Measurements from ENCODE around the gene HNRNPC.
"Not testable (repeated sequence)": the region's sequence is repeated elsewhere in the genome, so short reads cannot be mapped to it uniquely, and the experiment has no call there.

HNRNPC gene

GRCh38 chr14:21185491-21185890 is 83.8 kb downstream of the HNRNPC start:
- no peak for DNase-seq

DNA sequence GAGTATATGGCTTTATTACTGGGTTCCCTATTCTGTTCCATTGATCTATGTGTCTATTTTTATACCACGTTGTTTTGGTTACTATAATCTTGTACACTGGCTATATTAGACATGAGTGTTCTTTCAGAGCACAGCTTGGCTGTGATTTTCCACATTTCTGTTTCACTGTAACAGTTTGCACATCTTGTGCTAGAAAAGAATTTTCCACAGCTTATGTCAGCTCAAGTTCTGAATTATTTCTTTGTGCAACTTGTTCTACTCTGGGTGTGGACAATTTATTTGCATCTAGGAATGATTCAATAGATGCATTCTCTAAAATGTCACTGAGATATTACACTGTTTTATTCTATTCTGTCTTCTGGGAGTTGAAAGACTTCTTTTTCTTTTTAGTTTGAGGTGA is 85.0 kb downstream of the HNRNPC start:
- no peak for DNase-seq

DNA sequence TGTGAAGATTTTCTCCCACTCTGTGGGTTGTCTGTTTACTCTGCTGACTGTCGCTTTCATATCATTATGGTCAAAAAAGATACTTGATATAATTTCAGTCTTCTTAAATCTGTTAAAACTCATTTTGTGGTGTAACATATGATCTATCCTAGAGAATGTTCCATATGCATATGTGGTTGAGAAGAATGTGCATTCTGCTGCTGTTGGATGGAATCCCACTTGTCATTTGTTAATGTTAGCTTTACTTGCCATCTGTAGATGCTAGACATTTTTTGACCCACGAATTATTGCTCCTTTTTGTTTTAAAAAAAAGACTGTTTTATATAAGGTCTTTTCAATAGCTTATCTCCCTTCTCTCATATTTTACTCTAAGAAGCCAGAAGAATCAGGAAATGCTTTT is 87.1 kb downstream of the HNRNPC start:
- DNase-seq: no peak

- no peak for DNase-seq
Observed at GRCh38 chr14:21171128-21171527, 98.1 kb downstream of the HNRNPC start.

- DNase-seq: no peak
Observed at GRCh38 chr14:21169573-21169972, 99.7 kb downstream of the HNRNPC start.

GRCh38 chr14:21168055-21168454 is 101.2 kb downstream of the HNRNPC start:
- no peak for DNase-seq

DNA sequence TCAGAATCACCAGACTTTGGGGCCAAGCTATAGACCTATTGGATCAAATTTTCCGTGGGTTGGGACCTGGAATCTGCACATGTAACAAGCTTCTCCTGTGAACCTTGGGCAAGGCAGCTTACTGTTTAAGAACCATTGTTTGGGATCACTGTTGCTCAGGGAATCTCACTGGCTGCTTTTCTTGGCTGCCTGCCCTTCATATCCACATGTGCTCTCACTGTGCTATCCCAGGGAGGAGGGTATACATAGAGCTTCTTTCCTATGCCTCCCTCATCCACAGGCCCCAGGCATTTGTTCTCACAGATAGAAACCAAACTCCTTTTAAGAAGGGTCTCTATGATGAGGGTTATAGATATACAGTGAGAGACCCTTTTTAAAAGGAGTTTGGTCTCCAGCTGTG is 103.6 kb downstream of the HNRNPC start:
- DNase-seq: not testable (repeated sequence)

GRCh38 chr14:21165002-21165605 is 104.1 kb downstream of the HNRNPC start:
- DNase-seq: not testable (repeated sequence)

GRCh38 chr14:21163871-21164291 is 105.4 kb downstream of the HNRNPC start:
- no peak for DNase-seq

- DNase-seq: no peak
Observed at GRCh38 chr14:21162081-21162480, 107.2 kb downstream of the HNRNPC start.

- no peak for DNase-seq
Observed at GRCh38 chr14:21160061-21160610, 109.1 kb downstream of the HNRNPC start.
